Mammary microvascular endothelial cell (primary cell): Measurements from ENCODE around the gene SH2D4B. TPM values are rescaled to one million over a fixed set of nuclear protein-coding genes. Genes with fewer than 3 reads are reported as not detected.

Experiments used
- total RNA-seq: library from RNA; depleted of rRNA; stranded (reverse); fragments of >200 nt; gene quantifications from 2 replicates; pipeline ENCODE4 v1.2.3, GENCODE V29; 2015

Gene SH2D4B
- not detected in 2 replicates for total RNA-seq

GRCh38 chr10:80537736-80538480 is at the start of gene SH2D4B:
TSS of gene SH2D4B (plus strand) at chr10:80537902. CDS start at chr10:80538332, 430 bp downstream.

Other genes with a start within 250 kb of the SH2D4B start
- gene MAT1A, start 248.2 kb upstream of the SH2D4B start, total RNA-seq = not detected in 2 replicates
- gene DYDC1, start 181.1 kb upstream of the SH2D4B start, total RNA-seq = not detected in 2 replicates
- gene DYDC2, start 181.1 kb upstream of the SH2D4B start, total RNA-seq = not detected in 2 replicates
- gene PRXL2A, start 129.4 kb upstream of the SH2D4B start, total RNA-seq = 143 and 155 TPM in 2 replicates
- 219 and 252 TPM in 2 replicates for gene TSPAN14, start 83.6 kb upstream of the SH2D4B start, total RNA-seq